Keratinocyte (primary cell): ENCODE measurements around the gene REN. TPM values are rescaled to one million over a fixed set of nuclear protein-coding genes. Genes with fewer than 3 reads are reported as not detected.
A peak's percentile ranks its signal among the peaks of the same experiment; 100 is the strongest.

ENCODE experiments used
- DNase-seq: peaks from one replicate; pipeline ENCODE4 v3.0.0-alpha.2; 2011; ENCODE audit warnings: low read depth, missing footprints, low spot score
- FAIRE-seq: peaks from 2 replicates; lab custom pipeline; 2011; peaks lifted over from hg19 to GRCh38; lab: Jason Lieb, UNC
- H2AFZ ChIP-seq: 2 replicates; pipeline ENCODE4 v1.6.0; 2012; ENCODE audit warnings: low read length, control low read depth, inconsistent platforms; ENCODE audit not compliant: control insufficient read depth
- H3K27ac ChIP-seq: 2 replicates; pipeline ENCODE4 v1.5.1; 2011; ENCODE audit warnings: low read length; ENCODE audit not compliant: control insufficient read depth, insufficient read depth
- H3K27me3 ChIP-seq: 3 replicates; pipeline ENCODE4 v1.6.0; 2011; ENCODE audit warnings: low read length; ENCODE audit not compliant: control insufficient read depth, insufficient read depth; ENCODE audit errors: extremely low read depth
- H3K36me3 ChIP-seq, 2 experiments: 2 replicates in 1 of 2; 3 replicates in 1 of 2; pipeline ENCODE4 v1.5.1; 2011; ENCODE audit warnings: low read length in 2 of 2, mild to moderate bottlenecking in 1 of 2; ENCODE audit not compliant: control insufficient read depth in 2 of 2, insufficient read depth in 2 of 2; ENCODE audit errors: extremely low read depth in 1 of 2
- H3K4me1 ChIP-seq: 3 replicates; pipeline ENCODE4 v1.5.1; 2011; ENCODE audit warnings: low read length; ENCODE audit not compliant: control insufficient read depth, insufficient read depth; ENCODE audit errors: extremely low read depth
- H3K4me2 ChIP-seq: 3 replicates; pipeline ENCODE4 v1.6.0; 2011; ENCODE audit warnings: low read depth, low read length; ENCODE audit not compliant: control insufficient read depth, insufficient read depth; ENCODE audit errors: extremely low read depth
- H3K4me3 ChIP-seq, 3 experiments: fragments of 200-600 bp in 1 of 3; sonication (generic) in 1 of 3; 2 replicates in 2 of 3; 3 replicates in 1 of 3; pipeline ENCODE4 v1.5.1; 2011 to 2016; ENCODE audit warnings: low read length in 3 of 3, mild to moderate bottlenecking in 3 of 3, control low read depth in 2 of 3, inconsistent platforms in 1 of 3, low read depth in 1 of 3, mixed read lengths in 1 of 3, mixed run types in 1 of 3, moderate library complexity in 1 of 3; ENCODE audit not compliant: control insufficient read depth in 2 of 3, insufficient read depth in 2 of 3; ENCODE audit errors: extremely low read depth in 1 of 3
- H3K79me2 ChIP-seq: 2 replicates; pipeline ENCODE4 v1.6.0; 2012; ENCODE audit warnings: low read length; ENCODE audit not compliant: control insufficient read depth, insufficient read depth
- H3K9ac ChIP-seq: 3 replicates; pipeline ENCODE4 v1.6.0; 2011; ENCODE audit warnings: low read length; ENCODE audit not compliant: control insufficient read depth, insufficient read depth; ENCODE audit errors: extremely low read depth
- H3K9me1 ChIP-seq: 3 replicates; pipeline ENCODE4 v1.6.0; 2011; ENCODE audit warnings: low read length; ENCODE audit not compliant: control insufficient read depth, insufficient read depth; ENCODE audit errors: extremely low read depth
- H3K9me3 ChIP-seq: 2 replicates; pipeline ENCODE4 v1.5.1; 2012; ENCODE audit warnings: low read depth, low read length; ENCODE audit not compliant: control insufficient read depth
- H4K20me1 ChIP-seq: 3 replicates; pipeline ENCODE4 v1.6.0; 2011; ENCODE audit warnings: low read length; ENCODE audit not compliant: control insufficient read depth, insufficient read depth; ENCODE audit errors: extremely low read depth
- CTCF ChIP-seq, 3 experiments: IDR thresholded peaks in 1 of 3; conservative IDR thresholded peaks in 1 of 3; optimal IDR thresholded peaks in 1 of 3; 2 replicates in 2 of 3; 3 replicates in 1 of 3; pipeline versions ENCODE3 to v1.5.1; 2011; ENCODE audit warnings: low read length in 3 of 3, mild to moderate bottlenecking in 3 of 3, moderate library complexity in 2 of 3, control low read depth in 1 of 3, inconsistent platforms in 1 of 3; ENCODE audit not compliant: insufficient read depth in 2 of 3; ENCODE audit errors: extremely low read depth in 1 of 3
- EZH2 ChIP-seq: IDR thresholded peaks from one replicate; pipeline ENCODE4 v1.6.1; 2012; ENCODE audit warnings: inconsistent platforms, mild to moderate bottlenecking, low read length, moderate library complexity
- dilution Hi-C: fragments of 300-500 bp; cut with MboI; formaldehyde crosslinking; loops from one replicate; pipeline ENCODE4 v1.7.0; 2020; ENCODE audit warnings: low sequenced_read_pairs; ENCODE audit not compliant: extremely low pct_ligation_motif_present
- polyA plus RNA-seq, 5 experiments: library from polyadenylated mRNA; depleted of rRNA in 3 of 5; stranded (reverse) in 3 of 5; stranded (forward) in 1 of 5; unstranded in 1 of 5; fragments of >200 nt; gene quantifications; 1 replicate in 1 of 5; 2 replicates in 3 of 5; 3 replicates in 1 of 5; pipeline versions ENCODE4 v1.2.1 to v1.2.3, GENCODE V29; 2011 to 2012; ENCODE audit warnings: missing spikeins in 2 of 5, low read depth in 1 of 5, low replicate concordance in 1 of 5

Gene REN
- polyA plus RNA-seq, 1 donor (not counting 4 experiments of a cell fraction or from before 2014, with no cell fraction given), result not detected

DNA sequence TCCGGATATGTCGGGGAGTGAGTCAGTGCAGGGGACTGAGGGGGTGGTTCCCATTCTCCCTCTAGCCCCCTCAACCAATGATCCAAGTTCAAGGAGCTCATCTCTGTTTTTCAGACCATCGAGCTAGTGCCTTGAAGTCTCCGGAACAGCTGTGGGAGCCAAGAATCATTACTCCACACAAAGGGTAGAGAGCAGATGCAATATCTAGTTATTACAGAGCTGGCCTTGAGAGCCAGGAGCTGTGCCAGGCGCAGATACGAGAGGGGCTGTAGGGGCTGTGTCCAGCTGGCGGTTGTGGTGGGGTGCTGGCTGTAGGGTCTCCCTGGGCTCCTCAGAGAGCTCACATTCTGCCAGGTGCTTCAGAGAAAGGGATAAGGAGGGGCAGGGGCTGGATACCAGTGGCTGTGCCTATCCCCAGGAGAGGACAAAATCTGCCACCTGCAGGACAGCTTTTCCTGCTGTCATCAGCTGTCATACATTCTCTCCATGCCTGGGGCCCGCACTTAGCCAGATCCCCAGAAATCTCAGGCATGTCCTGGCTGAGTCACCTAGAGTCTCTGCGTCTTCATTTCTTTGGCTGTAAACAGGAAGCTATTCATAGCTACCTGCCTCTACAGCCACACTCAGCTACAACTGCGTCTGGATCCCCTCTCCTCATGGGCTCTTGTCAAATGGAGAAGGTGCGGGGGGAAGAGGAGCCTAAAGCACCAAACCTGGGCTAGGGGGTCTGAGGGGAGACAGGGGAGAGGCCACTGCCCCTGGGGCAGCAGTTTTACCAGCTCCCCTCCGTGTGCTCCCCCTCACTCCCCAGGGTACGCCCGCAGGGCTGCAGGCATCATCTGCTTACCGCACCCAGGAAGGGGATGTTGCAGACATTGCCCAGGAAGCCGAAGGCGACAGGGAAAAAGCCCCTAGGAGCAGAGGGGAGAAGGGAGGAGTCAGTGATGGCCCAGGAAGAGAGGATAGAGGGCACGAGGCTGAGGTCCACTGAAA is 32.5 kb upstream of the REN start:
- Histone ChIP-seq H3K9me3 (no peaks in the 10 kb centered on the region), H3K27ac (peak overlapping the region; percentile 78), H3K36me3 (no peaks in the 10 kb centered on the region), H3K27me3 (peaks cover 5% of the 10 kb centered on the region), H3K9ac (peak overlapping the region; percentile 55), H2AFZ (peak overlapping the region; percentile 59), H3K4me1 (peaks cover 20% of the 10 kb centered on the region), H4K20me1 (no peaks in the 10 kb centered on the region), H3K4me2 (peak overlapping the region; percentile 72), H3K79me2 (no peaks in the 10 kb centered on the region), H3K4me3 (peak overlapping the region in 1 of 3 experiments; percentile 11), H3K9me1 (no peaks in the 10 kb centered on the region)
- DNase-seq, result peak; percentile 86
- TF ChIP-seq EZH2 (no peak), CTCF (optimal IDR thresholded peaks at IDR 0.05 in 1 of 3, IDR thresholded peaks at IDR 0.05 in 1 of 3, conservative IDR thresholded peaks at IDR 0.05 in 1 of 3; ENCODE audit: extremely low read depth in 1 of 3, insufficient read depth in 2 of 3, low read length in 3 of 3) (peak; percentile 21 to 75 (median 43))
- peak; percentile 98 for FAIRE-seq
- dilution Hi-C loops, result no loop called here

DNA sequence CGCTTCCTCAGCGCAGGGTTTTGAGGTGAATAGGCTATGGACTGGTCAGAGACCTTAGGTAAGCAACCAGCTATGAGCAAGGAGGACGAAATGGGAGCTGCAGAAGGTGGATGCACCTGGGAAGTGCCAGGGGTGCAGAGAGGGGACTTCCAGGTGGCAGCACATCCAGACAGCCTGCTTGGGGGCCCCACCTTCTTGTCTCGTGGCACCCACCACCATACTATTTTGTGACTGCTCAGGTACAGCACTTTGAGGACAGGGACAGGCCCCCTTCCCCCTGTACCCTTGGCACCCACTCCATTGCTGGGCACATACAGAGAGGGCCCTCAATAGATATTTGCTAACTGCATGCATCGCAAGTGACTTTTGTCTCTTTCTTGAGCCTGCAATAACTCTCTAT is 30.9 kb upstream of the REN start:
- Histone ChIP-seq H3K9me1 (no peaks in the 10 kb centered on the region), H3K79me2 (no peaks in the 10 kb centered on the region), H3K9me3 (no peaks in the 10 kb centered on the region), H3K9ac (no peak overlapping the region), H3K27me3 (peaks cover 5% of the 10 kb centered on the region), H3K36me3 (no peaks in the 10 kb centered on the region), H3K4me3 (no peak overlapping the region), H3K4me2 (no peak overlapping the region), H3K4me1 (peaks cover 20% of the 10 kb centered on the region), H2AFZ (no peak overlapping the region), H4K20me1 (no peaks in the 10 kb centered on the region), H3K27ac (no peak overlapping the region)
- DNase-seq (no peak), FAIRE-seq (no peak)
- no peak for TF ChIP-seq CTCF (optimal IDR thresholded peaks at IDR 0.05 in 1 of 3, IDR thresholded peaks at IDR 0.05 in 1 of 3, conservative IDR thresholded peaks at IDR 0.05 in 1 of 3; ENCODE audit: extremely low read depth in 1 of 3, insufficient read depth in 2 of 3, low read length in 3 of 3)
- no peak for TF ChIP-seq EZH2
- dilution Hi-C loops, result no loop called here
